GM18867 (cell line): Measurements from ENCODE around the gene TNPO2.

Source experiments
- ATAC-seq: cut with Tn5 transposase; IDR thresholded peaks from one replicate; pipeline ENCODE4 v1.9.1; 2021; ENCODE audit warnings: mild to moderate bottlenecking, moderate library complexity; ENCODE audit not compliant: unreplicated experiment

Gene TNPO2

DNA sequence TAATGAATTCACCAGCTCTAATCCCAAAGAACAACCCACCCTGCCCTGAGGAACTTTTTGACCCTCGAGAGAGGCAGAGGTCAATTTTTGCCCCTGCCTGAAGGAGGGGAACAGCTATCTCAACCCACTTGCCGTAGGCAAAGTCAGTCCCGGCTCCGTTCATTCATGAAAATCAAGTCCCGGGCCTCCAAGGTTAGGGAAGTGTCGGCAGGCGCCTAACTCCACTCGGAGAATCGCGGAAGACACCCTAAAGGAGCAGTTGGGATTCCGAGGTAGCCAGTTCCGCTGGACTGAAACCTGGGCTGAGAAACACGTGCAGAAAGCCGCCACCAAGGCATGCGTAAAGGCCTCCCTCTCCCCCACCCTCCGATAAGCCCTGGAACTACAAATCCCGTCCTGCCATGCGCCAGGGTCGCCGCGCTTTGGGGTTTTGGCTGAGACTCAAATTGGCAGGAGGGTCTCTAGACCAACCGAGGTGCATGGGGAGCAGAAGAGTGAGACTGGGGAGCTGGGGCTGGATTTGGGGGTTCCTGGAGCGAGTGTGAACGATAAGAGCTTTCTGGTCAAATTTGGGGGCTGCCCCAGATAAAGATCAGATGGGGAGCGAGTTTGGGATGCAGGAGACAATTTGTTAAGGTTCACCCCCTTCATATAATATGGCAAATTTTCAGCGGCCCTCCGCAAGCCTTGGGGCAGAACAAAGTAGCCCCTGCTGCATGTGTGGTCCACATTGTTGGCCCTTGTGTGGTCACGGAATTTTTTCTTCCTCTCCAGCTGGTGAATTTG, at the start of gene TNPO2:
TNPO2 (minus strand) TSS at position 292 of the 786 bp plus-strand sequence. CDS start 2,955 bp downstream, outside the sequence.
- no peak for ATAC-seq

GRCh38 chr19:12772323-12772722, 48.6 kb upstream of the TNPO2 start:
- ATAC-seq: no peak

GRCh38 chr19:12770922-12771321, 47.2 kb upstream of the TNPO2 start:
- ATAC-seq: no peak

DNA sequence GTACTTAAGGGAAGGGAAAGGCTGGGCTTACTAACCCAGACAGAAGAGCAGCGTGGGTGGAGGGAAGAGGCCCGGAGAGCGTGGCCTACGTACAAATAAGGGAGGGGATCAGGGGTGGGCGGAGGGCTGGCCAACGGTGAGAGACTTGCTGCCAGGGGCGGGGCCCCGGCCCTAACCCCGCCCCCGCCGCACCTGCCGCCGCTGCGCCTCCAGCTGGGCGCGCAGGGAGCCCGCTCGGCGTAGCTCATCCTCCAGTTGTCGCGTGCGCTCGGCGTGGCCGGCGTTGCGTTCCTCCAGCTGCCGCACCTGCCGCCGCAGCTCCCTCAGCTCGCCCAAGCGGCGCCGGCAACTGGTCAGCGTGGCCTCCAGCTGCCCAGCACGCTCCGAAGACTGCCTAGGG, 46.0 kb upstream of the TNPO2 start:
- no peak for ATAC-seq

DNA sequence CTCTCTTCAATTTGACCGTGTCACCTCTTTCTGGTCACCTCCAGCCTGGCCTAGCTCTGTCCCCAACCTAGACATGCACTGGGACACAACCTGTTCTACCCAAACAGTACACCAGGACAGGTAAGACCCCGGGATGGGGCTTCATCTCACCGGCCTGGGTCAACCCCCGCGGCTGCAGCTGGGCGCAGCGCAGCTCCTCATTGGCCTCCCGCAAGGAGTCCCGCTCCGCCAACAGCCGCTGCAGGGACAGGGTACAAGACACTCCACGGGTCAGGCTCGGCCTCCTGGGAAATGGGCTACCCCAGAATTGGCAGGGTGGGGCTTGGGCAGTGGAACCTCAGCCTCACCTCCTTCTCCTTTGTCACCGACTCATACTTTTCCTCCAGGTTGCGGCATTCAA, 43.9 kb upstream of the TNPO2 start:
- no peak for ATAC-seq

DNA sequence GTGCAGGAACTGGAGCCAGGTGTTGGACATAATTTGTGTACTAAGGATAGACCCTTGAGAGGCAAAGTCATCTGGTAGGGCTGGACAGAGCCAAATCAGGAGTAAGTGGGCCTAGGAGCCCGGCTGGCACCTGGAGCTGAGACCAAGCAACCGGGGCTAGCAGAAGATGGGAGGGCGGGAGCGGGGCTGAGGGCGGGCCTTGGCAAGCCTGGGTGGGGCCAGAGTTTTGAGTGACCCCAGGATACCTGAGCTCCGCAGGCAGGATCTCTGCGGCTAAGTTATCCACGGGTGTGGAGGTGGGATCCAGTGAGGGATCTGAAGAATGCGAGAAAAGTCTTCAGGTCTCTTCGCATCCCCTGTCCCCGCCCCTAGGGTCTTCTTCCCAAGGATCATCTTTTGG, 43.4 kb upstream of the TNPO2 start:
- ATAC-seq: no peak

DNA sequence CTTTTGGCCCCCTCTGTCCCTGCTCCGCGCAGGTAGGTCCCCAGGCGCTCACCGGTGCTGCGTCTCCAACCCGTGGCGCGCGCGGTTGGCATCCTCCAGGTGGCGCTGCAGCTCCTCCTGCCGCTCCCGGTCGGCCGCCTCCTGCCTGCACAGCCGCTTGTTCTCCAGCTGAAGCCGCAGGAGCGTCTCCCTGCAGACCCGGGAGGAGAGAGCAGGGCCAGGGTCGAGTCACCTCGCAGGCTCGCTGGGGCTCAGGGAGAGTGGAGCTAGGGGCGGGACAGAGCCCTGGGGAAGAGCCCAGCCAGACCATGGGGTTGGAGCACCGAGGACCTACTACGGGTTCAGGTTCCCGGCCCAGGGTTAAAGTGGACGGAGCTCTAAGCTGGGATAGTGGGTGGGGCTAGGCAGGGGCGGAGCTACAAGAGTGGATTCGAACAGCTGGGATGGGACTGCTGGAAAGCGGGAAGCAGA, 42.4 kb upstream of the TNPO2 start:
- ATAC-seq: no peak

- no peak for ATAC-seq
Observed at GRCh38 chr19:12764698-12765097, 41.0 kb upstream of the TNPO2 start.

- no peak for ATAC-seq
Observed at GRCh38 chr19:12763100-12763499, 39.4 kb upstream of the TNPO2 start.

GRCh38 chr19:12759686-12760085, 36.0 kb upstream of the TNPO2 start:
- ATAC-seq: no peak

GRCh38 chr19:12757544-12758274, 34.0 kb upstream of the TNPO2 start:
- ATAC-seq: no peak

GRCh38 chr19:12756150-12756883, 32.6 kb upstream of the TNPO2 start:
- no peak for ATAC-seq

GRCh38 chr19:12754465-12755196, 30.9 kb upstream of the TNPO2 start:
- ATAC-seq: no peak

DNA sequence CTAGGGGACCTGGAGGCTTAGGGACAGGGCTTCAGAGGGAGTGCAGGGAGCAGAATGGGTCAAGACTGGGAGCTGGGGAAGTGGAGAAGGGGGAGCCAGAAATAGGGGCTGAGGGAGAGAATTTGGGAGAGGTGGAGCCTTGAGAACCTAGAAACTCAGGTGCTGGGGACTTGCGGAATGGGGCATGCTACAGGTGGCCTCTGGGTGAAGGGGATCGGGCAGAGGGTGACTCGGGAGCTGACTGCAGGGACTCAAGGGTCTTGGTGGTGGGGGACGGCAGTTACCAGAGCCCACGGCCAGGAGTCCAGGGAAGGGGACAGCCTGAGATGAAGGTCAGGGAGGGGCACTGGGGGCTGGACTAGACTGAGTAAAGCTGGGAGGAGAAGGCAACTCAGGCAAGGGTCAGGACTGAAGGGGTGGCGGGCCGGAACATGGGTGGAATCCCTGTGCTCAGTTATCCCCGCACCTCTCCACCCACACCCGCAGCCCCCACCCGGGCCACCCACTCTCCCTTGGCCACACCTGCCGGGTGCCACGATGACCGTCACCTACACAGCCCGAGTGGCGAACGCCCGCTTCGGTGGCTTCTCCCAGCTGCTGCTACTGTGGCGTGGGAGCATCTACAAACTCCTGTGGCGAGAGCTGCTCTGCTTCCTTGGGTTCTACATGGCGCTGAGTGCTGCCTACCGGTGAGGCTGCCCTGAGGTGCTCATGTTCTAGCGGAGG, 28.5 kb upstream of the TNPO2 start:
- ATAC-seq: no peak

DNA sequence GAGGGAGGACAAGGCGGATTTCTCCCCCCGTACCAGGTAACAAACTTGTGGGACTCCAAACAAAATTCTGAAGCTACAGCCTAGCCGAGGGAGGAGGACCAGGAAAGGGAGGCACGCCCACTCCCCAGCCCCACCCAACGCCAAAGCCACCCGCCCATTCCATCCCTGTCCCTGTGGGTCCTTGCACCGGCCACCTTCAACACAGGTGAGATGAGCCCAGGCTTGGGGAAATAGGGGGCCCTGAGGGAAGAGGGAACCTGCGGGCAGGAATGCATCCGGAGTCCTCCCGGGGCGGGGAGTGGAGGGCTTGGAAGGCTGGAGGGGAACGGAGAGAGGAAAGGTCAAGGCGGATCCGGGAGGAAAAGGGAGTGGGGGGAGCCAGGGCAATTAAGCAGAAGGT, 27.9 kb upstream of the TNPO2 start, which contains the start of gene BEST2:
BEST2 (plus strand) TSS at position 157 of the 400 bp plus-strand sequence. CDS start 802 bp downstream, outside the sequence.
- no peak for ATAC-seq

DNA sequence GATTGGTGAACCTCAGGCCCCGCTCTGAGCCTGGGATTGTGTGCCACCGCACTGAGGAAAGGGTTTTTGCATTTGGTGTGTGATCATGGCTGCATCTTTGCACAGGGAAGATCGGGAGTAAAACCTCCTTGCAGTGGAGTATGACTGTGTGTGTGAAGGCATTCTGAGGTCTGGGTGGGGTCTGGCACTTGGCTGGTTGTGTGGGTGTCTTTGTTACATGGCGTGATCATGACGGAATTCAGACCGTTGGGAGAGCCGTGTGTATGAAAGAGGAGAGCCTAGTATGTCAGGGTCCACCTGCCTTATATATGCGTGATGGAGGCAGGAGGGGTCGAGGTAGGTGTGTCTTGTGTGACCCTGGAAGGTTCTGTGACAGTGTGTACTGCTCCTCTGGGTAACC, 27.1 kb upstream of the TNPO2 start:
- no peak for ATAC-seq

GRCh38 chr19:12749938-12750521, 26.3 kb upstream of the TNPO2 start:
- ATAC-seq: no peak

DNA sequence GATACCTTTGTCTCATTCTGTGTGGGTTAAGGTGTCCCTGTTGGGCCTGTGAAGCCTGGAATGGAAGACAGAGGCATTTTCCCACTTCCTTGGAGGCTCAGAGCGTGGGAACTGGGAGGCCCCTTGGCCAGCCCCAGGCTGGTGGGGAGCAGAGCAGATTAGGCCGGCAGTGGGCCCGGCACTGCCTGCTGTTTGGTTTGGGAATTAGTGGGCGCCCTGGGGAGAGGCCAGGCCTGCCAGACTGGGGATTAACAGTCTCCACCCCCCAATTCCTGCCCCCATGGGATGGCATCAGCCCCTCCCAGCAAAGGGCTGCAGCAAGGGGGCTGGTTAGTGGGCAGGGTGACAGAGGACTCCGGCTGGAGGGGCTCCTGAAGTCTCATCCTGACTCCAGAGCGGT, 24.8 kb upstream of the TNPO2 start:
- no peak for ATAC-seq

- ATAC-seq: no peak
Observed at GRCh38 chr19:12745166-12745897, 21.6 kb upstream of the TNPO2 start.
